ENCODE results near the gene C1S.
"Not testable (repeated sequence)": the region's sequence is repeated elsewhere in the genome, so short reads cannot be mapped to it uniquely, and the experiment has no call there.

DNA sequence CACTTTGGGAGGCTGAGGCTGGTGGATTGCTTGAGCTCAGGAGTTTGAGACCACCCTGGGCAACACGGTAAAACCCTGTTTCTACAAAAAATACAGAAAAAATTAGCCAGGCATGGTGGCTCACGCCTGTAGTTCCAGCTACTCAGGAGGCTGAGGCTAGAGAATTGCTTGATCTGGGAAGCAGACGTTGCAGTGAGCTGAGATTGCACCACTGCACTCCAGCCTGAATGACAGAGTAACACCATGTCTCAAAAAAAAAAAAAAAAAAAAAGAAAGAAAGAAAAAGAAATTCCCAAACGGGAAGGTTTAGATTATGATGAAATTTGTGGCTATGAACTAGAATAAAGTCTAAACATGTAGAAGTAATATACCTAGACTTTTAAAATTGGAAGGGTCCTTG lies 49.1 kb upstream of the C1S start:
- TF ChIP-seq POLR2A (IDR thresholded peaks at IDR 0.05; ENCODE audit: low read depth, low read length); TAF1 (IDR thresholded peaks at IDR 0.05; ENCODE audit: low read depth, low read length); POLR2AphosphoS5 (IDR thresholded peaks at IDR 0.05; ENCODE audit: low read depth, low read length); PAX5 (IDR thresholded peaks at IDR 0.05; ENCODE audit: insufficient read depth, low read length, severe bottlenecking): not testable (repeated sequence)

Measured in GM12891 (cell line).